GM21447 (cell line): ENCODE data around the gene SLX9.
"Not testable (repeated sequence)": the region's sequence is repeated elsewhere in the genome, so short reads cannot be mapped to it uniquely, and the experiment has no call there.

Experiments
- ATAC-seq: cut with Tn5 transposase; IDR thresholded peaks from one replicate; pipeline ENCODE4 v1.9.1; 2021; ENCODE audit not compliant: unreplicated experiment

The SLX9 gene

DNA sequence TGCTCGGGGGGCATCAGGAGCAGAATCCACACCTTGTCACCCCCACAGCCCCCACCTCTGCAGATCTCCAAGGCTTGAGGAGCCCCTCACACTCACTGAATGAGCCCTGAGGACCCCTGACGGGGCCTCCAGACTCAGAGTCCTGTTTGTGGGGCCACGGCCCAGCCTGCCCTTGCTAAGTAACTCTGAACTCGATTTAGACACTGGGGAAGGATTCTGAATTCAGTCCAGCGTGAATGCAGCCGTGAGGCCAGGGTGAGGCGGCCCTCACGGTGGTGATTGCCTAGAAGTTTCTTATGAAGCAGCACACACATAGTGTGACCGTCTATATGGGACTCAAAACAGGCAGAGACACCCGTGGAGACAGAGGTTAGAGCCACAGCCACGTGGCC lies 75.6 kb downstream of the SLX9 start:
- ATAC-seq, result no peak

DNA sequence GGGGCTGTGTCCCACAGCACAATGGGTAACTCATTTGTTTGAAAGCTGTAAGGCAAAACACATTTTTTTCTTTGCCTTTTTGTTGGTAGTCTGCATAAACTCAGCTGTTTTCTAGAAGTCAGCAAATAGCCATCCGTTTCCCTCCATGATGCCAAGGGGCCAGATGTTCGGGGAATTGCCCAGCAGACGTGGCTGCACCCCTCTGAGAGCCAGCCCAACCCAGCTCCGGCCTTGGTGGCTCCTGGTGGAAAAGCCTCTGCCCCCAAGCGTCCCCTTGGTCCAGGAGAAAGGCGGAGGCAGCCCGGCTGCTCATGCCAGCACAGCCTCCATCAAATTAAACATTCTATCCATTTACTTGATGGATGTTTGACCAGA lies 76.2 kb downstream of the SLX9 start:
- no peak for ATAC-seq

DNA sequence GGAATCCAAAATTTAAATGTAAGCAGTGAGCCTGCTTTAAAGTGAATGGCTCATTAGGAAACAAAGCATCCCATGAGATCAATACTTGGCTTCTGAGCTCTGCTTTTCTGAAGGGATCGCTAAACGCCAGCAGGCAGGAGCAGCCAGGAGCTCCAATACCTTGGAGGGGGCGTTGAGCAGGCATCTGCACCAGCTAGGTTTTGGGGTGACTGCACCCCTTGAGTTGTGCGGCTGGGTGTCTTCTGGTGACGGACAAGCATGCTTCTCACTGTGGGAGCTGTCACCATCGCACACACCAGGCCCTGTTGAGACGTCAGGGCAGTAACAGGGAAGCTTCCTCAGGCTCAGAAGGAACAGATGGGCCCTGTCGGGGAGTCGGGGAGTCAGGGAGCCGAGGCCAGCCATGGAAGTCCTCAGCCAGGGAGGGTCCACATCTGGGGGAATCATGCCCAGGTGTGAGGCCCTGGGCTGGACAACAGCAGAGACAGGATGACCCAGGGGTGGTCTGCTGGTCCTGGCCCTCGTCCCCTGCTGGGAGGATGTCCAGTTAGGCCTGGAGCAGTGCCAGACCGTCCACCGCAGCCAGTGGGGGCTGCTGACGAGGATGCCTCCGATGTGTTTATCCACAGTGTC lies 76.7 kb downstream of the SLX9 start:
- no peak for ATAC-seq

DNA sequence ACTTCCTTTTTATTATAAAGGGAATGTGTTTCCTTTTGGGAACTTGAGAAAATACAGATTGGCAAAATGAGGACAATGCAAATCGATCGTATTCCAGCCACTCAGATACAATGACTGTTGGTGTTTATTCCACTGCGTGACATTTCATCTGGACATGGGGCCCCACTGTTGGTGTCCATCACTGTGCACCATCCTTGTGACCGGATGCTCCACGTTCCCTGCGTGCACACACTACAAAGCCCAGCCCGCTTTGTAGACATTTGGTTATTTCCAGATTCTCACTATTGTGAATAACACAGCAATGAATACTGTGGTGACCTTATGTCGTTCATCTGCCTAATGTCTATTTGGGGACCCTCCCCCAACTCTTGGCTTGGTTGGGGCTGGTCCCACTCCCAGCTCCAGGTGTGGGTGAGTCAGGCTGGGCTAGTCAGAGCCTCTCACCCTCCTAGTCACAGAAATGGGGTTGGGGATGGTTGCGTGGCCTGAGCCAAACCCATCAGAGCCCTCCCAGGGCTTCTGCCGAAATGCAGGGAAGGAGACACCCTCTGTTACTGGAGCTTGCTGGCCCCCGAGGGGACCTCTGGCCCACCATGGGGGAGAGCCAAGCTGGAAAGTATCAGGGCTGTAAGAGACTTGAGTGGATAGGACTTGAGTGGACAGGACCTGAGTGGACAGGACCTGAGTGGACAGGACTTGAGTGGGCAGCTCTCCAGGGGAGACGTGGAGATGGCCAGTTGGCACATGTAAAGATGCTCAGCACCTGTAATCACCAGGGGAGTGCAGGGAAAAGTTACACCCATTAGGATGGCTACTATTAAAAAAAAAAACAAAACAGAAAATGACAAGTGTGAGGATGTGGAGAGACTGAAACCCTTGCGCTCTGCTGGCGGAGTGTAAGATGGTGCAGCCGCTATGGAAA lies 77.5 kb downstream of the SLX9 start:
- no peak for ATAC-seq

DNA sequence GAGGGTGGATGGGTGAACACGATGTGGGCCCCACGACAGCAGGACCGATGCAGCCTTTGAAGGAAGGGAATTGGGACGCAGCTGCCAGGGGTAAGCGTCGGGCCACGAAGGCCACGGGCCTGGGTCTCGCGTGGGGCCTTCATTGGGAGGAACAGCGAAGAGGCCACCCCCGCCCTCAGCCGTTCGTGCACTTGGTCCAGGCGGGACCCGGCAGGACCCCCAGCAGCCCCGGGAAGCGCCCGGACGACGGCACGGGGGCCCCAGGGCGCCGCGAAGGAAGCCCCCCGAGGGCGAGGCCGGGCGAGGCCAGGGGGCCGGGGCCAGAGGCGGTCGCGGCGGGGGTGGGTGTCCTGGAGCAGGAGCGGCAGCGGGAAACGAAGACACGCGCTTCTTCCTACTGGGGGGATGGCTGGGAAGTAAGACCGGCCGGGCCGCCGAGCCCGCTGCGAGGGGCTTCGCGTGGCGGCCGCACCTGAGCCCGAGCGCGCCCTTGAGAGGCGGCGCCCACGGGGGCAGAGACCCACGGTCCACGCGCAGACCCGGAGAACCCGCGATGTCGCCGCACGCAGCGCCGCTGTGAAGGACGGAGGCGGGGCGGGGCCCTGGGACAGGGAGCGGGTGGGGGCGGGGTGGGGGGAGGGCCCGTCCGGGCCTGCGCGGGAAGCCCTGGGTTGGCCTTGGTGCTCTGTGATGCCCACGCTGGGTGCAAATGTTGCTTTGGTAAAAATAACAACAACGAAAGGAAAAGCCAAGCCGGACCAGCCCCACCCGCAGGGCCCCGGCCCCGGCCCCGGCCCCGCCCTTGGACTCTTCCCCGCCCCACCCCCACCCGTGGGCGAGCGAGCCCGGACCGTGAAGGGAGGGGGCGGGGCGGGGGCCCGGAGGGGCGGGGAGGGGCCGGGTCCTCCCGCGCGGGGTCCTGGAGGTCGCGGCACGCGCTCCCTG lies 78.6 kb downstream of the SLX9 start:
- no peak for ATAC-seq

DNA sequence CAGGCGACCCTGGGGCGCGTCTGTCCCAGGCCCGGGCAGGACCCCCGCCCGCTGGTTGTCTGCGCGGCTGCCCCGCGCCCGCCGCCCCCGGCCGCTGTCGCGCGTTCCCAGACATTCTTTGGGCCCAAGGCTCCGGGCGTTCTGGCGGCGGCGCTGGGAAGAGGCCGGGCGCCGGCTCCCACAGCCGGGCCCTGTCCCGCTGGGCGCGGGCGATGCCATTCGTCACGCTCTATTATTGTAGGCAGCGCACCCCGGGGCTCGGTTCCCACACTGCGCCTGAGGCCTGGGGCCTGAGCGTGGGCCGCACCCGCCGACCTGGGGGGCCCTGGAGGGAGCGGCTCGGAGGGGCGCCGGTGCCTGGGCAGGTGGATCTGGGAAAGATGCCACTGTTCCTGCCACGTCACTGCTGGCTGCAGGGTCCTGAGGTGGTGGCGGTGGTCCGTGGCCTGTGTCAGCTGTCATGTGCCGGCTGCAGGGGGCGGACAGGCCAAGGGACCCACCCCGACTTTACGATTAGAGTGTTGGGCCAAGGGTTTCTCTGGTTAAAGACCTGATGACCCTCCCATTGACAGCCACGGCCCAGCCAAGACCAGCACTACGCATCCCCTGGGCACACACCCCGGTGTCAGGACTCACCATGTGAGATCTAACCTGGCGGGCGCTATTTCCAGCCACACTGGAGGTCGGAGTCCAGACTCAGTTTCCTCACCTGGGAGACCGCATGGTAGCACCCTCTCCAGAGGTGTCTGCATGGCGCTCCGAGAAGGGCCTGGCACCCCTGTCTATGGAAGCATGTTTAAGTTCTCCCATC lies 79.5 kb downstream of the SLX9 start:
- no peak for ATAC-seq

DNA sequence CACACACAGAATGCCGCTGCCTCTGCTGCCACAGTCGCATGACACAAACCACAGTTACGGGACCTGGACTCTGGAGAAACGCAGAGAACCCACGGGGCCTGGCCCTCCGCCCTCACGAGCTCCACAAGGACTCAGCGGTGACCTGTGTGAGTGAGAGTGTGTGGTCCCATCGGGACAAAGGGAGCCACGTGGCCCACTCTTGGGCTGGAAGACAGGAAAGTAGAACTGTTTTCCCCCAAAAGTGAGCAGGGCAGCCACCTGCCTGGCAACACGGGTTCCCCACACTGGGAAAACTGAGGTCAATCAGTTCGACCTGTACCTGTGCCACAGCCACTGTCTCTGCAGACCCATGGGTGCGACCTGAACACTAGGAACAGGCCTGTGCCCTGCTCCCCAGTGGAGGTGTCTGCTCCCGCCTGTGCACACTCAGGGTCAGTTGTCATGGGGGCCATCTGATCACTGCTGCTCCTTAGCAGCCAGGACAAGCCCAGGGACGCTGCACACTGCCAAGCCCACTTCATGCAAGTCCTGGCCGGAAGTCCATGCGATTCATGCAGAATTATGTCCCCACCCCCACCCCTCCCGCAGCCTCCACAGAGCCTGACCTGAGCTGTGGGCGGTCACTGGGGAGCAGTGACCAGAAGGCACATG lies 80.2 kb downstream of the SLX9 start:
- ATAC-seq, result no peak

DNA sequence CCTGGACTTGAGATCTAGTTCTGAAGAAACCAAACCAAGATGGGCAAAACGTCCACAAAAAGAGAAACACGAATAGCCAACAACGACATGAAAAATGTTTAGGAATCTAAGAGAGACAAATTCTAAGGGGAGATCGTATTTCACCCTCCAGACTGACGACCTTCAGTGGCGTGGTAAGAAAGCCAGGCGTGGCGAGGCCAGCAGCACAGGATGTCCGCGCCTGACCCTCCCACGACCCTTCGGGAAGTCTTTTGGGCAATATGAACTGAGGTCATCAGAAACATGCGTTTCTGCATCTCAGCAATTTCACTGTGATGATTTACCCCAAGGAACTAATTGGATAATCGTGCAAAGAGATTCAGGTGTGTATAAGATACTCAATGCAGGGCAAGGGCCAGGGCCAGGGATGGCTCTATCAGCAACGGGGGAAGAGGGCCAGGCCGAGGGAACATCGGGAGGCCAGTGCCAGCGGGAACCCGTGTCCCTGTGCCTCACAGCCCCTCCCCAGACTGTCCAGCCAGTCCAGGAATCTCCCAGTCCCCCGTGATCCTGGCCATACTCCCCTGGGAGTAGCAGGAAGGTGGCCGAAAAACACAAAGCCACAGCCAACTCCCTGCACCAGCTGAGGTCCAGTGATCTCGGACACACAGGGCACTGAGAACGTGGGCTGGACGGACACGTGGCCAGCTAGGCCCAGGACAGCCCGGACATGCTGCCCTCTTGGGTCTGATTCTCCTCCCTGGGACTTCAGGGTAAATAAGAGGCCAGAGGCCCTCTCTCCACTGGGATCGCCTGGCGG lies 81.0 kb downstream of the SLX9 start:
- ATAC-seq, result no peak

DNA sequence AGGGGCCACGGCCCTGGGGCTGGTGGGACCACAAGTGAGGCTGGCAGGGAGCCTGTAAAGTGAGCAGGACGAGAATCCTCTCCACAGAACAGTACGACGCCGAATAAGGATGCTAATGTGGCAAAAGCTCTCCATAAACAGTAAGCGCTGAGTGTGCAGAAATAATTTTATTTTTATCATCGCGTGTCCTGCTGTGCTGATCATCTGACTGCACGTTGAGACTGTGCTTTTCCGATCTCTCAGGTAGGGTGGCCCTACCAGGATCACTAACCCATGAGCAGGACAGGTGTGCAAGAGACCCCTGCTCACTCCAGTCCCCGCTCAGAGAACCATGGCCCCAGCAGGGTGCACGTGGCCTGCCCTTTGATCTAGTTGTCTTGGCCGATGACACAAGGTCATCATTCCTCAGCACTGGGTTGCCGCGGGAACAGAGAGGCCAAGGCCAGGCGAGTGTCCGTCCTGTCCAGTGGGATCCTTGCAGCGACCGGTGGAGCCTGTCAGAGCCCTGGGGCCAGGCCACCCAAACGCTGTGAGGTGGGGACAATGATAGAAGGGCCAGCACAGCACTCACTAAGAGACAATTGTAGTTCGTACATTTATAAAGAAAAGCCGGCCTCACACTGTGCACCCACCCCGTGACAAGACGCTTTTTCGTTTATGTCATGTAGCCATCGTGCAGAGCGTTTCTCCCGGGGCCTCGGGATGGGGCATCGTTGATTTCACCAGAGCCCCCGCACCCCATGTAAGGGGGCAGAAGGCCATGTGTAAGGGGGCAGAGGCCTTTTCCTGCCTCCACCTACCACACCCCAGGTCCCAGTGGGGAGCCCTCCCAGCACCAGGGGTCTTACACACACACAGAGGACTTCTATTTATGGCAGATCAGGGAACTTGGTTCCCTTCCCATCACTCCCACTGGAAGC lies 81.9 kb downstream of the SLX9 start:
- ATAC-seq, result no peak

DNA sequence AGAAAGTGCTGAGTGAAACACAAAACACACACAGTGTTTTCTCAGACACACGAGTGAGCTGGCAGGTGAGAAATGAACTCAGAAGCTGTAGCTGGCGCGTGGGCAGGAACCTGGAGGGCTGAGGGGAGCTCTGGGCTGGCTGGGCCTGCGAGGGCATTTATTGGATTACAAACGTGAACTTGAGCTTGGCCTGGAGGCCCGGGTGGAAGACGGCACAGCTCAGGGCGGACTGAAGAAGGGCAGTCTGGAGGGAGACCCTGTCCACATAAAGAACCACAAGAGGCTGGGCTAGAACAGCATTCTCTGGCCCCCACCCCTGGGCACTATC lies 82.5 kb downstream of the SLX9 start:
- ATAC-seq, result no peak

DNA sequence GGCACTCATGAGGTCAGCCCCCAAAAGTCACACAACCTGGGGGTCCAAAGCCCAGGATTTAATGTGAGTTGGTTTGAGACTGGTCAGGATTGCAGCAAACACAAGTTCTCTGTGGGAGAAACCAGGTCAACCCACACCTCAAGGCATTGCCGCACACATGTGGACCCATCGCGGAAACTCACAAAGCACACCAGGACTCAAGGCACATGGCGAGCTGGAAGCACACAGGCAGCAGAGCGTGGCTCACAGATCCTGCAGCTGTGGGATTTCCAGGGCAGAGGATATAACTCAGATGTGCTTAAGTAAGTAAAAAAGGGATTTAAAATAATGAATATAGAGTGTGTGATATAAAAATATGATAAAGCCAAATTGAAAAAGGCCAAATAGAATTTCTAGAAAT lies 82.9 kb downstream of the SLX9 start:
- no peak for ATAC-seq

DNA sequence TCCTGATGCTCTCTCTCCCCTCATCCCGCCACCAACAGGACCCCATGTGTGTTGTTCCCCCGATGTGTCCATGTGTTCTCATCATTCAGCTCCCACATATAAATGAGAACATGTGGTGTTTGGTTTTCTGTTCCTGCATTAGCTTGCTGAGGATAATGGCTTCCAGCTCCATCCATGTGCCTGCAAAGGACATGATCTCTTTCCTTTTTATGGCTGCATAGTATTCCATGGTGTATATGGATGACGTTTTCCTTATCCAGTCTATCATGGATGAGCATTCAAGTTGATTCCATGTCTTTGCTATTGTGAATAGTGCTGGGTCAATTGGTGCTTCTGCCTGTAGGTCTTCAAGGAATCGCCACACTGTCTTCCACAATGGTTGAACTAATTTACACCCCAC lies 84.7 kb downstream of the SLX9 start:
- not testable (repeated sequence) for ATAC-seq

DNA sequence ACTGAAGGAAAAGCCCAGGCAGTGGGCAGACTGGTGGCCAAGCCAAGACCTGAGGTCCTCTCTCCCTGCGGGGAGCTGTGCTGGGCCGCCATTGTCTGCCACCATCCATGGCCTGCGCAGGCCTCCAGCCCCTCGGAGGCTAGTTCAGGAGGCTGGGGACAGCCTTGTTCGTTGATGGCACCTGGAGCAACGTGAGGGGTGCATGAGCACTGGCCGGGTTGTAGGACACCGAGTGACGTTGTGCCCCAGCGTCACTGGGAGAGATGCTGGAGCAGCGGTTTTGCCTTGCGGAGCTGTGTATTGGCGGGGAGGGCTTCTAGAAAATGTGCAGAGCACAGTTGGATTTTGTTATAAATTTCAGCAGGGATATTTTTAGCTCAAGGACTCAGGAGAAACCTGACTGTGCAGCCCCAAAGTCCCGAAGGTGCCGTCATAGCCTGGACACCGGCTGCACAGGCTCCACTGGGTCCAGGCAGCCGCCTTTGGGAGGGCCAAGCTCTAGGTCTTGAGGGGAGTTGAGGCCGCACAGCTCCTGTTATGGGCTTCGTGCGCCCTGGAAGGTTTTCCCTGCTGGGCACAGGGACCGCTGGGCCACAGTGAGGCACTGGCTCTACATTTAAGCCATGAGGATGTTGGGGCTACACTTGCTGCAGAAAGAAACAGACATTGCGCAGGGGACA lies 86.4 kb downstream of the SLX9 start:
- no peak for ATAC-seq
